Endometrial microvascular endothelial cells (primary cell): Measurements from ENCODE around the gene KLK1. TPM values are rescaled to one million over a fixed set of nuclear protein-coding genes. Genes with fewer than 3 reads are reported as not detected.
"Not testable (repeated sequence)": the region's sequence is repeated elsewhere in the genome, so short reads cannot be mapped to it uniquely, and the experiment has no call there.

Experiments
- in situ Hi-C: cut with HindIII; loops from 2 replicates; pipeline ENCODE4 v1.10.0; 2017; ENCODE audit warnings: low sequenced_read_pairs, low pct_unique_long_range_greater_than_20kb; ENCODE audit errors: inconsistent ontology term
- total RNA-seq: library from RNA; depleted of rRNA; stranded (reverse); fragments of >200 nt; gene quantifications from one replicate; pipeline ENCODE4 v1.2.3, GENCODE V29; 2015; ENCODE audit errors: inconsistent ontology term

Gene KLK1
- total RNA-seq, 1 donor from 2014 or later = not detected

GRCh38 chr19:50778906-50779430, 44.6 kb downstream of the KLK1 start:
- in situ Hi-C loops = no loop called here

- in situ Hi-C loops = no loop called here
Observed at GRCh38 chr19:50777830-50778303, 45.7 kb downstream of the KLK1 start.

GRCh38 chr19:50777261-50777660, 46.3 kb downstream of the KLK1 start:
- in situ Hi-C loops = no loop called here

GRCh38 chr19:50776131-50776530, 47.5 kb downstream of the KLK1 start:
- in situ Hi-C loops = no loop called here

- in situ Hi-C loops = not testable (repeated sequence)
Observed at GRCh38 chr19:50773454-50773853, 50.1 kb downstream of the KLK1 start.

GRCh38 chr19:50772912-50773311, 50.7 kb downstream of the KLK1 start:
- in situ Hi-C loops = not testable (repeated sequence)

GRCh38 chr19:50772476-50772875, 51.1 kb downstream of the KLK1 start:
- in situ Hi-C loops = no loop called here

- in situ Hi-C loops = no loop called here
Observed at GRCh38 chr19:50770888-50771287, 52.7 kb downstream of the KLK1 start.

GRCh38 chr19:50770164-50770563, 53.4 kb downstream of the KLK1 start, which contains the start of gene GPR32:
GPR32 (plus strand) TSS chr19:50770464; CDS start chr19:50770601, 137 bp downstream.
- in situ Hi-C loops = not testable (repeated sequence)

Other genes starting within 250 kb of the KLK1 start
- not detected for gene SYT3, start 183.9 kb downstream of the KLK1 start, total RNA-seq
- gene C19orf81, start 174.3 kb downstream of the KLK1 start, total RNA-seq = 2.0 TPM
- 0.28 TPM for gene SHANK1, start 104.0 kb downstream of the KLK1 start, total RNA-seq
- gene CLEC11A, start 100.4 kb downstream of the KLK1 start, total RNA-seq = 40.0 TPM
- gene GPR32, start 53.3 kb downstream of the KLK1 start, total RNA-seq = not detected
- gene ACP4, start 33.4 kb downstream of the KLK1 start, total RNA-seq = not detected
- gene KLK15, start 9.8 kb upstream of the KLK1 start, total RNA-seq = not detected
- gene KLK3, start 31.1 kb upstream of the KLK1 start, total RNA-seq = not detected
- not detected for gene KLK2, start 49.7 kb upstream of the KLK1 start, total RNA-seq
- gene KLK4, start 87.6 kb upstream of the KLK1 start, total RNA-seq = not detected
- not detected for gene KLK5, start 129.3 kb upstream of the KLK1 start, total RNA-seq
- not detected for gene KLK6, start 145.8 kb upstream of the KLK1 start, total RNA-seq
- gene KLK7, start 160.1 kb upstream of the KLK1 start, total RNA-seq = not detected
- gene KLK8, start 177.8 kb upstream of the KLK1 start, total RNA-seq = not detected
- gene KLK10, start 195.9 kb upstream of the KLK1 start, total RNA-seq = not detected
- gene KLK11, start 202.8 kb upstream of the KLK1 start, total RNA-seq = not detected
- gene KLK12, start 211.2 kb upstream of the KLK1 start, total RNA-seq = not detected
- gene KLK13, start 241.3 kb upstream of the KLK1 start, total RNA-seq = not detected